HG03378 (cell line): ENCODE results near the gene GALNT10.

Experiments used
- ATAC-seq: cut with Tn5 transposase; IDR thresholded peaks from one replicate; pipeline ENCODE4 v1.9.1; 2021; ENCODE audit warnings: mild to moderate bottlenecking, moderate library complexity; ENCODE audit not compliant: unreplicated experiment

Gene GALNT10

DNA sequence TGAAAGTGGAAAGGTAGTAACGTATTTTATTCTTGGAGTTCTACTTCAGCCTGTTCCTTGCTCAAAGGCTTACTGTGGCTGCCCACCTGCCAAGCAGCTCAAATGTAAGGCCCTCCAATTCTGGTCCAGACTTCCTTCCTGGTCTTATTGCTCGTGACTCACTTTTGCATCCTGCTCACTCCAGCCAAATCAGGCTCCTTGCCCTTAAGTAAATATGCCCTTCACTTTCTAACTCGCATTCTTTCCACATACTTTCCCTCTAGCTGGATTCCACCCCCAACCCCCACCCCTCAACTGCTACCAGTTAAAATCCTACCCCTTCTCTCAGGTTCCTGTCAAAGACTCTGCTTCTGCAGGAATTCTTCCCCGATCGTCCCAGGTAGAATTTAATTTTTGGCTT, 96.6 kb downstream of the GALNT10 start:
- ATAC-seq, result no peak

DNA sequence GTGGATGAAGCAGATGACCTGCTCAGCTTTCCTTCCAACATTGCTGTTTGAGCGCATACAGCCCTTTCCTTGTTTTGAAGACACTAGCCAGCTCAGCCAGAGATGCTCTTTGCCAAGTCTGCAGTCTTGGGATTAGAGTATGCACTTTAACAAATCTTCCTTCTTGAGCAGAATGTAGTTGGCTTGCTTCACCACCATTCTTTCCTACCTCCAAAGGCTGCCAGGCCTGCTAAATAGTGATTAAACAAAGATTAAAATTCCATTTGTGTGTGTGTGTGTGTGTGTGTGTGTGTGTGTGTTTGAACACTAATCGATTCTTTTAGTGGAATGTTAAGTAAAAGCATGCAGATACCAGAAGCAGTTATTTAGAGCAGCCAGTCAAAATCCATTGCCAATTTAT, 97.6 kb downstream of the GALNT10 start:
- ATAC-seq, result no peak

DNA sequence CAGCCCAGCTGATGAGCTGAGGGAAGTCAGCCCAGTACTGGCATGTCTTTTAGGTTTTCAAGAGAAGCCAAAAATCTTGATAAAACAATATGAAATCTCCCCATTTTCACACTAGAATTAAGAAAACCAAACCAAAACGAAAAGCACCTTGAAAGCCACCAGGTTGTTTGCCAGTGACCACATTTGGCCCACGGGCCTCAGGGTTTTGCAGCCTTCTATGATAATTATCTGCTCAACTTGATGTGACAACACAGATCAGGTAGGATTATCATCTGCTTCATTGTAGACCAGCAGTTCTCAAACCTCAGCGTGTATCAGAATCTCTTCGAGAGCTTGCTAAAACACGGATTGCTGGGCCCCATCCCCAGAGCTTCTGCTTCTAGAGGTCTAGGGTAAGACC, 101.4 kb downstream of the GALNT10 start:
- no peak for ATAC-seq

DNA sequence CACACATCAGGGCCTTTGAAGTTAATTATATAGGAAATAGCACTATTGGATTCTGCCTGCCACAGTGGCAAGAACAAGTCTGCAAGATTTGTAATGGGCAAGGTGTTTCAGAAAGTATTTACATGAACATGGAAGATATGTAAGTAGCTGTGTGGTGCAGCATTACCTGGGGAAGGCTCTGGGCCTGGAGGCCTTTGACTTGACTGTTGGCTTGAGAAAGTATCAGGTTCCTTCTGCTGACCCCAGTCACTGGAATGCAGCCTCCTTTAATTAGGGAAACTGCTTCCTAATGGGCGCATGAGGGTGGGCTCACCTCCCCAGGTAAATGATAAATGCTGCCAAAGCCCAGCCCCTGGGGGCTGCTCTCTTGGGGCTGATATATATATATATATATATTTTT, 102.7 kb downstream of the GALNT10 start:
- ATAC-seq, result no peak

DNA sequence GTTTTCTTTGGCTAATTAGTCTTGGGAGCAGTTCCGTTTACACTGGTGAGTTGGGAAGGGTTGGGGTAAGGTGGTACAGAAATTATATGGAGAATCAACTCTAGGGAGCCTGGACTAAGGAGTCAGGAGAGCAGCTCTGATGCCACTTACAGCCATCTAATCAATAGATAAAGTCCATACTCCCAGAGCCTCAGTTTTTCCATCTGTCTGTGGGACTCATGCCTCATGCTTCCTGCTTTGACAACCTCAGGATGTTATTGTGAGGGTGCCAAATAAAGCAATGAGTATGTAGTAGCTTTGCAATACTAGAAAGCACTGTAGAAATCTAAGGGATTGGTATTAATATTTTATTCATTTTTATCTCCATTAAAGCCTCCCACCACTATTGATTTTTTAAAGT, 105.0 kb downstream of the GALNT10 start:
- ATAC-seq, result no peak

DNA sequence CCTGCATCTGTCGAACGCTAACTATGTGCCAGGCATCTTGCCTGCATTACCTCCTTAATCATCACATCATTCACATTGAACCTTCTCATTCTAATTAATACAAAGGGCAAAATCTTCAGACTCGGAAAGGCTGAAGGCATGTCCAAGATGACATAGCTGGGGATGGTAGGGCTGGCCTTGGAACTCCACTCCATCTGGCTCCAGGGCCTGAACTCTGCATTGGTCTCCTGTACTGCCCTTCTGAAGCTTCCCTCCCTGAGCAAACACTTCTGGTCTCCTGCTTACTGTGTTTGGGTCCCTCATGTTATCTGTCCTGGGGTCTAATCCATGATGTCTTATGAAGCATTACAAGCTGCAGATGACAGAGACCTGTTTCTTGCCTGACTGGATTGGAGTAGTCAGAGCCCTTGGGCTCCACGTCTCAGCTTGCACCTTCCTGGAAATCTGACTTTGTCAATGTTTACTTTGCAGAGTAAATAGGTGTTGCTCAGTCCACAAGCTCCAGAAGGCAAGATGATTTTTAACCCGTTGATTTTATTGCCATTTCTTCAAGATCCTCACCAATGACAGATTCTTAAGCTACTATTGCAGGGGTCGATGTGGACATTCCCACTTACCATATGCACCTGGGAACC, 106.1 kb downstream of the GALNT10 start:
- no peak for ATAC-seq

DNA sequence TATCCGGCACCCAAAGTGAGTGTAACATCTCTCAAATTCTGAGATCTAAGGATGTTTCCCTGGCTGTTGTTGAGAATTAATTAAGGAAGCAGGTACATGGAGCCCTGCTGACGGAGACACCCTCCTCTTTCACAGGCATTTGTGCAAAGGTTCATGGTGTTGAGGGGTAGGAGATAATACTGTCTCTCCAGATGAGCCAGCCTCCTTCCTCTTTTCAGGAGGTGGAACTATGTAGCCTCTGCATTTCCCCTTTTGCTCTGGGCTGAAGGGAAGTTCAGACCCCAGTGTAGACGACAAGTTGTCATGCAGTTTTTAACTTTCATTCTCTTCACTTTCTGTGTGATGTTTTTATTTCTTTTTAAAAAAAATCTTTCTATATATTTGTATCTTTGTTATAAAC, 107.5 kb downstream of the GALNT10 start:
- ATAC-seq, result no peak

DNA sequence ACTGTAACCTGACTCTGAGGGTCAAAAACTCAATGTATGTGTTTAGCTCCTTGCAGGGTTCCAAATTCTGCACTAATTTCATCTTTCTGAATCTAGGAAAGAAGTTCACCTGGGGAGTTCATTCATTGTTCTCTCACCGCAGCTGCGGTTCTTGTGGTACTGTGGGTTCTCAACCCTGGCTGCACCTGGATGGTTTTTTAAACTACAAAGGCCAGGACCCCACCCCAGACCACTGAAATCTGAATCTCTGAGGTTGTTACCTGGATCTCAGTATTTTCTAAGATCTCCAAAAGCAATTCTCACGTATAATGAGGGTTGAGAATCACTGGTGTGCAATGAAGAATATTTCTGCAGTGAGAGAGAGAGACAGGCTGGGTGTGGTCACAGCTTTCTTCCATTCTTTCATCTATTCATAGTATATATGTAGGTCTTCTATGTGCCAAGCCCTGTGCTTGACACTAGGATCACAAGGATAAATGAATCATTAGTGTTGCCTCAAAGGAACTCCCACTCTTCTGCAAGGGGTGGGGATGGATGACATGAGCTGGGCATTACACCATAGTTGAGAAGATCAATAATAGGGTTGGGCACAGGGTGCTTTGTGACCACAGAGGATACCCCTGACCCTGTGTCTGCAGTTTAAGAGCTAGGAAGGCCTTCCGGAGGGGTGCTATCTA, 109.8 kb downstream of the GALNT10 start:
- ATAC-seq, result no peak

DNA sequence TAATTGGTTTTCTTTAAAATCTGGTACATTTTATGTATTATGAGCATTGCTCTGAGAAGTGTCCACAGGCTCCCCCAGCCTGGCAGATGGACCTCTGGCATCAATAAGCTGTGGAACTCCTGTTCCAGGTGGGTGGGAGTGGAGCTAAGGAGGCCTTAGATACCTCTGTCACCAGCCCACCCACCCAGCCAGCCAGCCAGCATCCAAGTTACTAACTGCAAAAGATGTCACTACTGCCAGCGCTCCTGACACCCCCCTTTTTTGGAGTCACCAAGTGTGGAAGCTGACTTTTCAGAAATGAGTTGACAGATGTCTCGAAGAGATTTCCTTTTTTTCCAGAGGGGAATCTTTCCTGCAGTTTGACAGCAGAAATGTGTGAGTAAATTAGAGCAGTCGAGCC, 111.2 kb downstream of the GALNT10 start:
- no peak for ATAC-seq

DNA sequence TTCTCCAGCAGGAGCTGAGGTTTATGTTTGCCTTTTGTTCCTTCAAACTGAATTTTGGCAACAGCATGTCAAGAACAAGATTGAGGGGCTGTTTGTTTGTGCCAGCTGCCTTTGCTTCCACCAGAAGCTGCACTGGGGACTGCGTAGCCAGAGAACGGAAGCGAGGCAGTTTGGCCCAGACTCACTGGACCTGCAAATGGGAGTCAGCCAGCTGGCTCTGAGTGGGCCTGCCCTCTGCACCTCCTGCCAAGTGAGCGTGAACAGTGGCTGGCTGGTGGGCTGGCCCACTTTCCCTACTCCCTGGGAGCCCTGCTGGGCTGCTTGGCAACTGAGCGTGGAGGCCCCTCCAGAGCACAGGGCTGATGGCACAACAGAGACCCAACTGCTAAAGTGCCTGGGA, 111.6 kb downstream of the GALNT10 start:
- no peak for ATAC-seq

DNA sequence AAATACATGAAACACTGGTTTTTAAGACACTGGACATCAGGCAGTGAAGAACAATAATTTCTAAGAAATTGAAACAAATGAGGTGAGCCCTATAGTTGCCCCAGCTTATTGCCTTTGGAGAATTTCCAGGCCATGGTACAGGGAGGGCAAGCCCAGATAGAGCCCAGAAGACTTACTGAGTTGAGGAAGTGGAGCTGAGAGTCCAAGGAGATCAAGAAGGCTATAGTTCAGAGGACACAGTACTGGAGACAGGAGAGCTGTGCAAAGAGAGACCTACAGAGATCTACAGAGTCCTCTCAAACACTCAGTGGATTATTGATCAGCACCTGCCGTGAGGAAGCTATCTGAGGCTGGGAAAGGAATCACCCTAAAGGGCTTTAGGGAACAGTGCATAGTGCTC, 112.6 kb downstream of the GALNT10 start:
- no peak for ATAC-seq

DNA sequence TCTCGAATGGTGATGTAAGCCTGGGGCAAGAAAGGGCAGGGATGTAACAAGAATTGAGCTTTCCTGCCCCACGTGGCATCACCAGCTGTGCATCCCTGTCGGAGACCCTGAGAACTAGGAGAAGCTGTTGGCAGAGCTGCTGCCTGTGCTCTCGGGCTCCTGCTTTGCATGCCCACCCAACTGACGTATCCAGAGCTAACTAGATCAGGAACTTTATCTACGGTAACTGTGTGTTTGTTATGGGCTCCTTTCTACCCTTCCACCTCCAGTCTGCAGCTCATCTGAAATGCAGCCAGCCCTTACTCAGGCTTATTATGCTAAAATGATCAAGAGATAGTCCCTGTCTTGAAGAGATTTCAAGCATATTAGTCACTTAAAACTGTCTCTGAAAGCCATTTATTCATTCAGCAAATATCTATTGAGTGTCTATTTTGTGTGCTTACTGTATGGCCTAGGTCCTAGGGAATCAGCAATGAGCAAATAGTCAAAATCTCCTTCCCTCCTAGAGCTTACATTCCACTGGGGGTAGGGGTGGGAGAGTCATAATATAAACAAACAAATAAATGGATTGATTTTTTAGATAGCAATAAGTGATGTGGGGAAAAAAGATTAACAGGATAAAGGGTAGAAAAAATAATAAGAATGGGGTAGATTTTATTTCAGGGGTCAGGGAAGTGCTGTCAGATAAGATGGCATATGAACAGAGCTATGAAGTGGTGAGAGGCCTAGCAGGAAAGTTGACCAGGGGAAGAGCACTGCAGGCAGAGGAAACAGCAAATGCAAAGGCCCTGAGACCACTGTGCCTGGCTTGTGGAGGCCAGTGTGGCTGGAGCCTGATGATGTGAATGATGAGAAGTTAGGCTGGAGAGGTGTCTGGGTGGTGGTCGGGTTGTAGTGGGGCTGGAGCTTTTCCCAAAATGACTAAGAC, 118.2 kb downstream of the GALNT10 start:
- no peak for ATAC-seq

DNA sequence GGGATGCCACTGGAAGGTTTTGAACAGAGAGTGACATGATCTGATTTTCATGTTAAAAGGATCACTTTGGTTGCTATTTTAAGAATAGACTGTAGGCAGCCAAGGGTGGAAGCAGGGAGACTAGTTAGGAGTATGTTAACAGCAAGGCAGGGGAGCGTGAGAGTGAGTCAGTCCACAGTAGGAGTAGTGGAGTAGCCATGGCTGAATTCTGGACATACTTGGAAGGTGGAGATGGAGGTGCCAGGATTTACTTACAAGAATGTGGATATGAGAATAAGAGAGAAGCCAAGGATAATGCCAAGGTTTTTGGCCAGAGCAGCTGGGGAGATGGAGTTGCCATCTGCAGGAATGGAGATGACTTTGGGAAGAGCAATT, 118.8 kb downstream of the GALNT10 start:
- ATAC-seq, result no peak

DNA sequence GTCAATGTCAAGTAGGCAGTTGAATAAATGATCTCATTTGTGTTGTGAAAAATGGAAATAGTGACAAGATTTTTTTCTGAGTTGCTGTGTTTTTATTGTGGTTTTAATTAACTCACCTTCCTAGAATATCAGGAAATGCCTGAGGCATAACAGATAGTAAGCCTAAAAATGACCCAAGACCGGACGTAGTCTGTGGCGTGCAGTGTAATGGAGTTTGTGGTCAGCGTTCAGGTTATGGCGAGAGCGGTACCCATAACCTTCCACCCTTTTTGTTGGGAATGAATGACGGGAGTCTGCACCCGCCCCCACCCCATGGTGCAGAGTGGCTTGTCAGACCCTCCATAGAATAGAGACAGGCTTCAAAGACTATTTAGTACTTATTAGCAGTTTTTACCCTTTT, 119.3 kb downstream of the GALNT10 start:
- ATAC-seq, result no peak

DNA sequence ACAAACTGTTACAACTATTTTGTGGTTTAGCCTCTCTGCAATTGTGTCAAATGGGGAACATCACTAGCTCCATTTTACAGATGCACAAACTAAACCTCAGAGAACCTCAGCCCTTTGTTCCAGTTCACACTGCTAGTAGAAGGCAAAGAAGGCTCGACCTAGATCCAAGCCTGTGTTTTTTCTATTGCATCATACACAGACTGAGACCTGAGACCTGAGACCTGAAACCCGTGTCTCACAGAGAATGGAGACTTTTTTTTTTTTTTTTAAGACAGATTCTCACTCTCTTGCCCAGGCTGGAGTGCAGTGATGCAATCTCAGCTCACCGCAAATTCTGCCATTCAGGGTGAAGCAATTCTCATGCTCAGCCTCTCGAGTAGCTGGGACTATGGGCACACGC, 120.8 kb downstream of the GALNT10 start:
- no peak for ATAC-seq

DNA sequence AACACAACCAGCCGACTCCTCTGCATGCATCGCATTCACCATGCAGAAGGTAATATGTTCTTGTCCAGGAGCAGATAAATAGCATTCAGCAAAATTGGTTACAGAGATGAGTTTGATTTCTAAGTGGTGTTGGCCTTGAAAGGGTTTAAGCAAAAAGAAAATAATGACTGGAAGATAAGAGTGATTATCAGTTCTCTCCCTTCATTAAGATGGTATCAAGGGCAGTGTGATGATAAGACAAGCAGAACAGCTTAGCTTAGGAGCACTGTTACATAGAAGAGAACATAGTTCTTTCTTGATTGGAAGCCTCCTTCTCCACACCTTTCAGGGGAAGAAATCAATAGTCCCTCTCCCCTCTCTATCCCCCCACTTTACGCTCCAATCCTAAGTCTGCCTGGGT, 121.5 kb downstream of the GALNT10 start:
- no peak for ATAC-seq

DNA sequence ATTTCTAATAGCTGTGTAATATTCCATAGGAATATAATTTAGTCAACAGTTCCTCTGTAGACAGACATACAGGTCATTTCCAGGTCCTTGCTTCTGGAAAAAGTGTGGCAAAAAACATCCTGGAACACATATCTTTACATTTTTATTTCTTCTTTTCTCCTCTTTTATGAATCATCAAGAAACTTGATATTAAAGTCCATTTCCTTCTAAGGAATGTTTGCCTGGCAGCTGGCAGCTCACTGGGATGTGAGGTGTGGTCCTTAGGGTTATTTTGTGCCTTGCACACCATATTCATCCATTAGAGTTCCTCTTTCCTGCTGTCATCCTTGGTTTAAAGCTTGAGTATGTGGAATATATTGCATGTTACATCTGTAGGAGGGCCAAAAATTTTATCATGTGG, 122.0 kb downstream of the GALNT10 start:
- no peak for ATAC-seq

DNA sequence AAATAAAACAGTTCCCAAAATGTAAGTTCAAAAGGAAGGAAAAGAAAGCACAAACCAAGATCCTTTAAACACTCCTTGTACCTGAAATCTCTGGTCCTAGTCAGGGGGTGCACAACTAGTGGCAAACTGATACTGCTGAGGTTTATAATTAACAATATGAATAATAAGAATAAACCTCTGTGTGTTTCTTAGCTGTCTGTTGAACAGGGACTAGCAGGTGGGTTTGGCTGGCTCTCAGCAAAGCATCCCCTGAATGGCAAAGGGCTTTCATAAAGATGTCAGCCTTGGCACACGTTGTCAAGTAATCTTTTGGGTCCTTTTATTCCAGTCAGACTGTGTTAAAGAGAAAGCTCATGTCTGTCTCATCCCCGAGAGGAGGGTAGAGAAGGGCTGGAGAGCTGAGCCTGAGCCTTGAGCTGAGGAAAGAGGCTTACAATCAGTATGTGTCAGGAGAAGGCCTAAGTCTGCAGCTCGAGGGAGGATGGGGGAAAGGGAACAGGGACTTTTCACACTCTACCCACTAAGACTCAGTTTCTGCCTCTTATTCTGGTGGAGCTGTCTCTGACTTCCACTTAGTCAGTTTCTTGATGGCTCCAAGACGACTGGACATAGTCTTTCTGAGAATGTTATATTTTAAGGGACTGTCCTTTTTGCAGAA, 123.0 kb downstream of the GALNT10 start:
- no peak for ATAC-seq

DNA sequence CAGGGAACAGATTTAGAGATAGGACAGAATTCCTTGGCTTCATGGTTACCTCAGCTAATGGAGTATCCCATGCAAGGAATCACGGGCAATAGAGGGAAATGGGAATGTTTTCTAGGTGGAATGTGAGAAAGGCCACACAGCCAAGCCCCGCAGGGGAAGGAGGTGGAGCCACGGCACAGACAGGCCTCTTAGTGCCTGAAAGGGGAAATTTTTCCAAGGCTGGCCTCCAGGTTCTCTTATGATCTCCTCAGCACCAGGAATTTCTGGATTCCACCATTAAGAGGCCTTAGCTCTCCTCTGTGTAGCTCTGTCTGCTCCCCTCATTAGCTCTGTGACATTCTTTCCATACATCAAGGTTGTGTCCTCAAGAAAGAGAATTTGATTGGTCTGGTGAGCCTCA, 124.7 kb downstream of the GALNT10 start:
- ATAC-seq, result no peak

DNA sequence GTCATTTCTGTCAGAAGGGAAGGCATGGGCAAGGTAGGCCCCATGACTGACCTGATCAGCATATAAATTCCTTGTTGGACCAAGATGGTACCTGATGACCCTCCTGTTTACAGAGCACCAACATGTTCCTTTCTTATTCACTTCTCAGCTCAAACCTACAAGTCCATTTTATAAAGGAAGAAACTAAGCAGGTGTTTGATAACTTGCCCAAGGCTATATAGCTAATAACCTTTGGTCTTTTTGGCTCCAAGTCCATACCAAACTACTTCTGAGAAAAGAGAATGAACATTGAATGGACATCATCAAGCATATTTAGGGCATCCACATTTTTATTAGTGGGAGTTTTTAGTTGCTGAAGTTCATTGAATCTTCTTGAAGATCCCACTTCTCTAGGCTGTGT, 125.2 kb downstream of the GALNT10 start:
- ATAC-seq, result no peak

DNA sequence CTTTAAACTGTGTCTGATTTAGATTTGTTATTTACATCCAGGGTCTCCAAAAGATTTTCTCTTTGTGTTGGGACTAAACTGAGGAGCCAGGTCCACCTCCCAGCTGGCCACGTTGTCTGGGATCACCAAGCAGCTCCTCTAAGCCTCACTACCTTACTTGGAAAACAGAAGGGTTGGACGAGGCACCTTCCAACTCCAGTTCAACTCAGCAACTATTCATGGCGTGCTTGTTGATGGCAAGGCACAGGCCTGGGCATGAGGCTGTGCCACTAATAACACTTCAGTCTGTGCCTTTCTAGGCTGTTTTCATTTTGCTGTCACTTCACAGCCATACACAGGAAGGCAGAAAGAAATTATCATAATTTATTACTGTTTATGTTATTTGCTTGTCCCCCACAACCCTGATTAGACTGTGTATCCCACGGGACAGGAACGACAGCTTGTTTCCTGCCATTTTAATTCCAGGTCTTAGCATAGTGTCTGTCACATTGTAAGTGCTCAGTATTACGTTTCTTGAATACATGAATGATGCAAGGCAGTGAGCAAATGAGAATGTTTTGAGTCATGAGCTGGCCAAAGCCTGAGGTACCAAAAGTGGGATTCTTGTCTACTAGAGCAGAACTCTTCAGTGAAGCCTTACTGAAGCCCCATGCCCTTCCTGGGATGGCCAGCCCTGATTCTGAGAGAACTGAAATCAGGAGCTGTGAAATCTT, 125.8 kb downstream of the GALNT10 start:
- ATAC-seq, result no peak
